ENCODE results near the gene LHFPL5. TPM values are rescaled to one million over a fixed set of nuclear protein-coding genes. Genes with fewer than 3 reads are reported as not detected.

LHFPL5 gene
- total and polyA plus RNA-seq, 2 of the 8 experiments (the other 6 are each of a cell fraction or from before 2014, with no cell fraction given), result 0.03 TPM; not detected in 1

- TF ChIP-seq SIN3A (conservative IDR thresholded peaks at IDR 0.05 in 1 of 2, IDR thresholded peaks at IDR 0.05 in 1 of 2; ENCODE audit: low read depth in 1 of 2, low read length in 2 of 2) (no peak), GABPA (IDR thresholded peaks at IDR 0.05; ENCODE audit: borderline replicate concordance, insufficient read depth, low read length) (no peak), SP1 (IDR thresholded peaks at IDR 0.05; ENCODE audit: low read depth, low read length) (no peak), JUN (IDR thresholded peaks at IDR 0.05; ENCODE audit: low read depth, low read length) (no peak)
Observed at GRCh38 chr6:35780719-35781118, 24.4 kb upstream of the LHFPL5 start, which contains the start of gene CLPSL1 (continued).

Data from H1 (cell line).